HepG2 (cell line): ENCODE measurements around the gene CCDC54. TPM values are rescaled to one million over a fixed set of nuclear protein-coding genes. Genes with fewer than 3 reads are reported as not detected.

Experiments
- ATAC-seq: fragments of 200-7000 bp; cut with Tn5 transposase; 3 replicates; pipeline ENCODE4 v1.9.1; 2020; ENCODE audit warnings: mild to moderate bottlenecking, moderate library complexity
- BruUV-seq: library from RNA; stranded (reverse); fragments of 400-500 nt; replicated peaks from 2 replicates; lab custom pipeline; 2021; lab: Mats Ljungman, UMichigan
- CTCF ChIA-PET: fragments of 300-600 bp; formaldehyde crosslinking; extraction: SDS; loops from one replicate; lab custom pipeline; 2021; ENCODE audit warnings: low total read pairs, inconsistent platforms, low intra/inter-chr PET ratio; lab: Yijun Ruan, JAX
- POLR2A ChIA-PET: fragments of 350-600 bp; sonication (Branson Sonifier 250); formaldehyde crosslinking; loops from one replicate; lab custom pipeline; 2020; ENCODE audit warnings: antibody characterized with exemption, inconsistent platforms; lab: Yijun Ruan, JAX
- DNase-seq: peaks from one replicate; pipeline ENCODE4 v3.0.0-alpha.2; 2015; ENCODE audit warnings: low spot score
- FAIRE-seq: peaks from 3 replicates; lab custom pipeline; 2011; peaks lifted over from hg19 to GRCh38; lab: Jason Lieb, UNC
- H2AFZ ChIP-seq: one replicate; pipeline ENCODE4 v1.6.1; 2011; ENCODE audit warnings: low read length, inconsistent platforms
- H3K27ac ChIP-seq: fragments of 300-600 bp; 3 replicates; pipeline ENCODE4 v1.8.0; 2011; ENCODE audit warnings: mixed run types, mild to moderate bottlenecking, mixed read lengths, low read length, inconsistent platforms; ENCODE audit not compliant: insufficient read depth; ENCODE audit errors: extremely low read length
- H3K27me3 ChIP-seq, 2 experiments: fragments of 200-600 bp in 1 of 2; 2 replicates in 1 of 2; 3 replicates in 1 of 2; pipeline versions ENCODE4 v1.6.0 to v1.8.0; 2011; ENCODE audit warnings: low read length in 2 of 2, mild to moderate bottlenecking in 2 of 2, moderate library complexity in 2 of 2, inconsistent platforms in 1 of 2; ENCODE audit not compliant: insufficient read depth in 2 of 2, control insufficient read depth in 1 of 2
- H3K36me3 ChIP-seq, 2 experiments: fragments of 200-600 bp in 1 of 2; replicated peaks in 1 of 2; 2 replicates in 1 of 2; 3 replicates in 1 of 2; pipeline versions ENCODE4 v1.5.1 to v1.8.0; 2011; ENCODE audit warnings: low read length in 2 of 2, inconsistent platforms in 1 of 2; ENCODE audit not compliant: insufficient read depth in 2 of 2, control insufficient read depth in 1 of 2
- H3K4me1 ChIP-seq: 2 replicates; pipeline ENCODE4 v1.5.1; 2012; ENCODE audit warnings: low read length, inconsistent platforms; ENCODE audit not compliant: insufficient read depth
- H3K4me2 ChIP-seq: 2 replicates; pipeline ENCODE4 v1.6.0; 2011; ENCODE audit warnings: low read depth, low read length, inconsistent platforms
- H3K4me3 ChIP-seq, 3 experiments: fragments of 200-600 bp in 1 of 3; sonication (generic), shearing (Covaris generic) in 1 of 3; replicated peaks in 1 of 3; 2 replicates each; pipeline ENCODE4 v1.5.1; 2011 to 2016; ENCODE audit warnings: low read length in 3 of 3, inconsistent platforms in 2 of 3, low read depth in 2 of 3, mild to moderate bottlenecking in 2 of 3, control low read depth in 1 of 3, mixed read lengths in 1 of 3; ENCODE audit not compliant: insufficient read depth in 1 of 3
- H3K79me2 ChIP-seq: one replicate; pipeline ENCODE4 v1.6.1; 2011; ENCODE audit warnings: low read length, inconsistent platforms; ENCODE audit not compliant: insufficient read depth
- H3K9ac ChIP-seq: 2 replicates; pipeline ENCODE4 v1.6.0; 2011; ENCODE audit warnings: mild to moderate bottlenecking, low read depth, low read length, inconsistent platforms; ENCODE audit not compliant: insufficient read depth
- H3K9me3 ChIP-seq: 2 replicates; pipeline ENCODE4 v1.5.1; 2012; ENCODE audit warnings: mild to moderate bottlenecking, low read length
- H4K20me1 ChIP-seq: 2 replicates; pipeline ENCODE4 v1.6.0; 2011; ENCODE audit warnings: inconsistent platforms, mild to moderate bottlenecking, low read length, moderate library complexity; ENCODE audit not compliant: insufficient read depth
- AHR ChIP-seq: IDR thresholded peaks from 2 replicates; pipeline ENCODE4 v1.6.1; 2018; ENCODE audit warnings: missing genetic modification reagents, missing compliant biosample characterization
- ARNTL ChIP-seq: sonication (generic); formaldehyde crosslinking; IDR thresholded peaks from 2 replicates; pipeline ENCODE4 v1.4.0; 2020; ENCODE audit warnings: mild to moderate bottlenecking, missing genetic modification reagents
- ATF3 ChIP-seq: sonication (generic); formaldehyde crosslinking; IDR thresholded peaks from 2 replicates; pipeline ENCODE4 v1.4.0; 2020; ENCODE audit warnings: missing genetic modification reagents
- CREB1 ChIP-seq, 2 experiments: fragments of 450-650 bp in 1 of 2; IDR thresholded peaks; 2 replicates each; pipeline ENCODE4 v1.6.1; 2016 to 2017; ENCODE audit warnings: control low read depth in 1 of 2, mild to moderate bottlenecking in 1 of 2, missing compliant biosample characterization in 1 of 2, missing genetic modification characterization in 1 of 2
- ELK4 ChIP-seq: sonication (generic); formaldehyde crosslinking; IDR thresholded peaks from 2 replicates; pipeline ENCODE4 v1.9.0; 2021; ENCODE audit warnings: missing genetic modification reagents, borderline replicate concordance
- FOXA3 ChIP-seq: IDR thresholded peaks from 2 replicates; pipeline ENCODE4 v1.6.1; 2016; ENCODE audit warnings: missing genetic modification reagents, missing compliant biosample characterization
- ISL2 ChIP-seq: sonication (generic); formaldehyde crosslinking; IDR thresholded peaks from 2 replicates; pipeline ENCODE4 v1.5.0; 2020; ENCODE audit warnings: missing genetic modification reagents
- MBNL3 ChIP-seq: fragments of 250-450 bp; sonication (Bioruptor Pico); conservative IDR thresholded peaks from 2 replicates; pipeline ENCODE4 v1.8.0; 2022; ENCODE audit warnings: mild to moderate bottlenecking, inconsistent platforms
- MZF1 ChIP-seq: sonication (generic); formaldehyde crosslinking; IDR thresholded peaks from 2 replicates; pipeline ENCODE4 v1.8.1; 2023; ENCODE audit warnings: mild to moderate bottlenecking, missing genetic modification reagents, borderline replicate concordance
- SMARCC2 ChIP-seq: fragments of 450-650 bp; IDR thresholded peaks from 2 replicates; pipeline ENCODE4 v1.6.1; 2017; ENCODE audit warnings: antibody characterized with exemption, mild to moderate bottlenecking
- TEF ChIP-seq: sonication (generic); formaldehyde crosslinking; IDR thresholded peaks from 2 replicates; pipeline ENCODE4 v1.5.0; 2020; ENCODE audit warnings: missing genetic modification reagents
- ZMYM3 ChIP-seq: sonication (generic); formaldehyde crosslinking; IDR thresholded peaks from 2 replicates; pipeline ENCODE4 v1.5.1; 2020; ENCODE audit warnings: mild to moderate bottlenecking, missing genetic modification reagents
- ZMYM4 ChIP-seq: sonication (generic); formaldehyde crosslinking; IDR thresholded peaks from 2 replicates; pipeline ENCODE4 v1.8.1; 2023; ENCODE audit warnings: mild to moderate bottlenecking, missing genetic modification reagents
- ZNF431 ChIP-seq: sonication (generic); formaldehyde crosslinking; IDR thresholded peaks from 2 replicates; pipeline ENCODE4 v1.9.0; 2022; ENCODE audit warnings: missing genetic modification reagents, low read depth, mild to moderate bottlenecking, borderline replicate concordance
- ZNF552 ChIP-seq: sonication (generic); formaldehyde crosslinking; IDR thresholded peaks from 2 replicates; pipeline ENCODE4 v1.9.0; 2022; ENCODE audit warnings: missing genetic modification reagents, mild to moderate bottlenecking, borderline replicate concordance
- ZNF644 ChIP-seq: IDR thresholded peaks from 2 replicates; pipeline ENCODE4 v1.6.1; 2016; ENCODE audit warnings: low read depth
- ZSCAN9 ChIP-seq: IDR thresholded peaks from 2 replicates; pipeline ENCODE4 v1.6.1; 2016; ENCODE audit warnings: borderline replicate concordance
- WGBS: methylation state at CpG from one replicate; pipeline ENCODE4 v1.1.6; 2017; ENCODE audit warnings: low lambda C conversion rate; 5-methylcytosine and 5-hydroxymethylcytosine counted together
- in situ Hi-C: cut with HindIII; loops from 2 replicates; pipeline ENCODE4 v1.10.0; 2017; ENCODE audit warnings: low pct_unique_long_range_greater_than_20kb; ENCODE audit not compliant: extremely low pct_ligation_motif_present
- intact Hi-C: fragments of 100-400 bp; cut with micrococcal nuclease; formaldehyde crosslinking; loops from one replicate; pipeline ENCODE4 v1.10.0; 2022; ENCODE audit not compliant: unreplicated experiment
- polyA plus RNA-seq, 8 experiments: library from polyadenylated mRNA; depleted of rRNA in 3 of 8; stranded (reverse) in 7 of 8; unstranded in 1 of 8; fragments of >200 nt; fragmentation: Illumina TruSeq in 4 of 8; extraction: Trizol in 4 of 8; gene quantifications; 2 replicates each; pipeline versions ENCODE4 v1.2.1 to v1.2.3, GENCODE V29; 2011 to 2016; ENCODE audit warnings: low read depth in 4 of 8, missing spikeins in 1 of 8, mixed read lengths in 1 of 8; ENCODE audit not compliant: insufficient read depth in 1 of 8
- total RNA-seq, 5 experiments: library from RNA; depleted of rRNA; stranded (reverse); fragments of >200 nt; fragmentation: Illumina TruSeq; extraction: Trizol; gene quantifications; 2 replicates each; pipeline ENCODE4 v1.2.3, GENCODE V29; 2016; ENCODE audit warnings: low read depth in 1 of 5

Gene CCDC54
- total and polyA plus RNA-seq, 2 of the 13 experiments (the other 11 are each of a cell fraction or from before 2014, with no cell fraction given): not detected

- no peak for TF ChIP-seq TEF (CRISPR knock-in tag)
Observed at GRCh38 chr3:107421881-107422280, 44.6 kb downstream of the CCDC54 start (continued).

- in situ Hi-C loops: loop anchor here (10.0 kb wide), 2 partner anchors 150 to 190 kb away; no protein-coding TSS in a partner anchor
- H3K36me3 ChIP-seq: no peaks in the 10 kb centered on the region
- no TSS peak for BruUV-seq
- TF ChIP-seq ATF3 (CRISPR knock-in tag) (no peak), MBNL3 (no peak), SMARCC2 (no peak), CREB1 (IDR thresholded peaks at IDR 0.05) (no peak), CREB1 (CRISPR knock-in tag; IDR thresholded peaks at IDR 0.05) (no peak)
- TF ChIP-seq, all 625 proteins: peak for 0
- no peak for DNase-seq
- Histone ChIP-seq H3K27ac (no peak overlapping the region), H3K27me3 (peaks cover 0 to 4% of the 10 kb centered on the region in 2 experiments; a peak in 2 of 5 replicates), H3K4me2 (no peak overlapping the region), H3K9ac (no peak overlapping the region), H2AFZ (no peak overlapping the region), H3K79me2 (no peaks in the 10 kb centered on the region), H3K9me3 (no peaks in the 10 kb centered on the region), H3K4me3 (no peak overlapping the region), H3K4me1 (peaks cover 6% of the 10 kb centered on the region), H4K20me1 (no peaks in the 10 kb centered on the region)
- CTCF ChIA-PET: no interaction called here
- ATAC-seq: no peak
- POLR2A ChIA-PET: no interaction called here
- FAIRE-seq: no peak
- intact Hi-C loops: no loop called here
Observed at GRCh38 chr3:107425033-107425432, 47.8 kb downstream of the CCDC54 start.

- no peak for FAIRE-seq
- intact Hi-C loops (no loop called here), in situ Hi-C loops (loop anchor here (10.0 kb wide), 2 partner anchors 151 to 191 kb away; no protein-coding TSS in a partner anchor)
- no peak for TF ChIP-seq ELK4 (CRISPR knock-in tag)
- no peak for TF ChIP-seq ZMYM3 (CRISPR knock-in tag)
- no peak for TF ChIP-seq MZF1 (CRISPR knock-in tag)
- no peak for TF ChIP-seq ISL2 (CRISPR knock-in tag)
- no peak for TF ChIP-seq ZNF552 (CRISPR knock-in tag)
- no peak for TF ChIP-seq ARNTL (CRISPR knock-in tag)
- no peak for TF ChIP-seq ZSCAN9 (CRISPR knock-in tag)
- no peak for TF ChIP-seq AHR (CRISPR knock-in tag)
- no peak for TF ChIP-seq ZNF431 (CRISPR knock-in tag)
- no peak for TF ChIP-seq ZNF644
- no peak for TF ChIP-seq FOXA3 (CRISPR knock-in tag)
- TF ChIP-seq ZMYM4: no peak
Observed at GRCh38 chr3:107426223-107426622, 49.0 kb downstream of the CCDC54 start.

More at GRCh38 chr3:107426223-107426622, 49.0 kb downstream of the CCDC54 start:
- Histone ChIP-seq H3K4me3 (no peak overlapping the region), H3K4me2 (no peak overlapping the region), H4K20me1 (no peaks in the 10 kb centered on the region), H3K9me3 (no peaks in the 10 kb centered on the region), H3K27me3 (peaks cover 0 to 15% of the 10 kb centered on the region in 2 experiments; a peak in 3 of 5 replicates), H3K36me3 (no peaks in the 10 kb centered on the region), H3K4me1 (peaks cover 17% of the 10 kb centered on the region), H3K79me2 (no peaks in the 10 kb centered on the region), H2AFZ (no peak overlapping the region), H3K27ac (no peak overlapping the region), H3K9ac (no peak overlapping the region)
- no TSS peak for BruUV-seq
- DNase-seq (no peak), ATAC-seq (no peak)
- ChIA-PET POLR2A (no interaction called here), CTCF (no interaction called here)
- WGBS: 2% methylated on average over 3 of the region's 3 CpGs
